Central memory CD4-positive, alpha-beta T cell (primary cell): ENCODE measurements around the gene NR2F2.

Experiments used
- DNase-seq: peaks from one replicate; pipeline ENCODE4 v3.0.0; 2022

NR2F2 gene

DNA sequence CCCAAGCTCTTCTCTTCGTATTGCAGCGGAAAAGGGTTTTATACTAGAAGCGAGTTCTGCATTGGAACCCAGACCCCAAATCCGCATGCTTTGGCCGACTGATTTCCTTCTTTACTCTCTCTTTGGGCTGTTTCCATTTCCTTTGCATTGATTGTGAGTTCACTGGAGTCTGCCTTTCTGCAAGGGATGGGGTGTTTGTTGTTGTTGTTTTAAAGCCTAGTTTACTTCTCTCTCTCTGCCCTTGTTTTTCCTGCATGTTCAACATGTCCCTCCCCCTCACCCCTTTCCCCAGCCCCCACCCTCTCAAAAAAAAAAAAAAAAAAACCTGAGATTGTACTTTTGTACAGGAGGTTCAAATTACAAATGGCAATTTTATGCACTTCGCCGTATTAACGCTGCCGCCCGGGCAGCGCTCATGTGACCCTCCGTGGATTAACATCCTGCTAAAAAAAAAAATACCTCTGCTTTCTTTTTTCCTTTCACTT, 2.2 kb downstream of the NR2F2 start:
- DNase-seq: no peak

DNA sequence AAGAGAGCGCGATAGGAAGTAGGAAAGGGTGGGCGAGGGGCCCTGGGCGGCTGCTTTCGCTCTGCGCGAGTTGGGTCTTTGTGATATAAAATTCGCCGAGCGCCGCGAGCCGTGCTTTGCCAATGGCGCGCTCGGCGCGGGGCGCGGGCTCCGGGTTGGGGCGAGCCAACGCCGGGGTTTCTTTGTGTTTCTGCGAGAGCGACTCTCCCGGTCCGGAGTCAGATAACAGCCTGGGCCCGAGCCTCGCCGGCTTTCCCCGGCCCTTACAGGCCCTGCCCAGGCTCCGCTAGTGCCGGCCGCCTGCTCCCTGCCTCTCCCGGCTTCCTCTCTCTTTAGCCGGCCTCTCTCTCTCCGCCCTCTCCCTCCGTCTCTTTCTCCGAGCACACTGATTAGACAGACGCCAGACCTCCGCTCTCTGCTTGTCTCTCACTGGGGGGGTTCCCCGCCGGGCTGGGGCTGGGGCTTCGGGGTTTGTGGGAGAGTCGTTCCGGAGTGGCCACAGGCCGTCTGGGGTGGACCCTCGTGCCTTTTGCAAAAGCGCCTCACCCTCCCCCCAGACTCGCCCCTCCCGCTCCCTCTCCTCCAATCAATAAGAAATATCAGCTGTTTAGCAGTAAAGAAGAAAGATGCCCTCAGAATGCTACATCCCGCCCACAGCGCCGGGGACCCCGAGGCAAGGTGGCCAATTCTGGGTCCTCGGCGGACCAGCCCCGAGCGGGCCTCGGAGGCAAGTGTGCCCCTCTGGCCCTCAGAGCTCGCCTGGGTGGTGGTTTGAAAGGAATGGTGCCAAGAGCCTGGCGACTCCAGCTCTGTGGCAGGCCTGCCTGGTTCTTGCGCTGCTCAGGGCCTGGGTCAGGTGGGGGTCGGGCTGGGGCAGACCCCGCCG, 2.9 kb downstream of the NR2F2 start:
- no peak for DNase-seq

DNA sequence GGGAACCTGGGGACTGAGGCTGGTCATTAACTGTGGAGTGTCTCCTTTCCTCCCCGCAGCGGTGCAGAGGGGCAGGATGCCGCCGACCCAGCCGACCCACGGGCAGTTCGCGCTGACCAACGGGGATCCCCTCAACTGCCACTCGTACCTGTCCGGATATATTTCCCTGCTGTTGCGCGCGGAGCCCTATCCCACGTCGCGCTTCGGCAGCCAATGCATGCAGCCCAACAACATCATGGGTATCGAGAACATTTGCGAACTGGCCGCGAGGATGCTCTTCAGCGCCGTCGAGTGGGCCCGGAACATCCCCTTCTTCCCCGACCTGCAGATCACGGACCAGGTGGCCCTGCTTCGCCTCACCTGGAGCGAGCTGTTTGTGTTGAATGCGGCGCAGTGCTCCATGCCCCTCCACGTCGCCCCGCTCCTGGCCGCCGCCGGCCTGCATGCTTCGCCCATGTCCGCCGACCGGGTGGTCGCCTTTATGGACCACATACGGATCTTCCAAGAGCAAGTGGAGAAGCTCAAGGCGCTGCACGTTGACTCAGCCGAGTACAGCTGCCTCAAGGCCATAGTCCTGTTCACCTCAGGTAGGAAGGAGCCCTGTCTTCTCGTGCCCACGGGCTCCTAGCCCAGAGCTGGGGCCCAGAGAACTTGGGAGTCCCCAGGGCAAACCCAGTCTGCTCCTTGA, 3.7 kb downstream of the NR2F2 start:
- DNase-seq: no peak

DNA sequence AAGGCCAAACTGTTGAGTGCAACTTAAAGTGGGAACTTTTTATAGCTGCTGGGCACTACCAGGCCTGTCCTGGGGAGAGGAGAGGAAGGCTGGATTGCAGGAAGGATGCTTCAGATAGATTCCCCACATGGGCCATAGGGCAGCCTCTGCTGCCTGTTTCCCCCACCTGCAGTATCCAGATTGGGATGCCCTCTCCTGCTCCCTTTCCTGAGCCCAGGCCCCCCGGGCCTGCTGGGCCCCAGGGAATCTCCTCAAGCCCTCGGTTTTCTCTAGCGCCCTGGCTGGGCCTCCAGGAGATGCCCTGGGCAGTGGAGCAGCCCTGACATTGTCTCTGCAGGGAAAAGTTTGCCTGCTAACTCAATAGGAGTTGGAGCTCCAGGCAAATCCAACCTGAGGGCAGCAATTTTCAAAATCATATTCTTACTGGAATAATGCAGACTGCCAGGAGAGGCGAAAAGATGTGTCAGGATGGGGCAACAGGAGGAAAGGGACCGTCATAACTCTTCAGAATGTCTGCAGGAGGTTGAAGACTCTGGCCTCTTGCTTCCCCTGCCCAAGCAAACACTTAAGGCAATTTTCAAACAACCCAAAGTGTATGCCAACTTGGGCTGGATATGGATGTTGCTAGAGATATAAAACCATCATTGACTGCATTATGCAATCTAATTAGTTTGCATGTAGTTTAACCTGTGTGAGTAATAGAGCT, 4.4 kb downstream of the NR2F2 start:
- no peak for DNase-seq

DNA sequence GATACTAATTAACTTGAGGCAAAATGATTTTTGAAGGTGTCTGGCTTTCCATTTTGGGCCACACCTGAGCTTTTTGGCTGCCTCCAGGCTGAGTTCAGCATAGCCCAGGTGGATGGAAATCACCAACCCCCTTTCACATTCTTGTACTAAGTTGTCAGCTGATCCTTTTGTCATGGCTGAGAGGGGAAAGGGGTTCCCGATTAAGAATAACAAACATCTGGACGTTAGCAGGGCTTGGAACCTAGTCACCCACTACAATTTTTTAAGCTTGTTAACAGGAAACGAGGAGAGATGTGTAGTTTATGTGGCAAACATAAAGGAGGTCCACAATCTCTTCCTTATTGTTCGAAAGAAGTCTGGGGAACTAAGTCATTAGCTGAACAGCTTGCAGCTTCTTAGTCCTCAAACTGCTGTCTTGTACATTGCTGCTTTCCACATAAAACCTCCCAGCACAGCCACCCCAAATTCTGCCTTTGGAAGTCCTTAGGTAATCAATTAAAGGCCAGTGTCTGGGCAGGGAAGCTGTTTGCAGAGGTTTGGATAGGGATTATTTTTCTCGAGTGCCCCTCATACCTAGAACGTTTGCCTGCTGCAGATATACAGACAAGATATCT, 5.0 kb downstream of the NR2F2 start:
- no peak for DNase-seq

DNA sequence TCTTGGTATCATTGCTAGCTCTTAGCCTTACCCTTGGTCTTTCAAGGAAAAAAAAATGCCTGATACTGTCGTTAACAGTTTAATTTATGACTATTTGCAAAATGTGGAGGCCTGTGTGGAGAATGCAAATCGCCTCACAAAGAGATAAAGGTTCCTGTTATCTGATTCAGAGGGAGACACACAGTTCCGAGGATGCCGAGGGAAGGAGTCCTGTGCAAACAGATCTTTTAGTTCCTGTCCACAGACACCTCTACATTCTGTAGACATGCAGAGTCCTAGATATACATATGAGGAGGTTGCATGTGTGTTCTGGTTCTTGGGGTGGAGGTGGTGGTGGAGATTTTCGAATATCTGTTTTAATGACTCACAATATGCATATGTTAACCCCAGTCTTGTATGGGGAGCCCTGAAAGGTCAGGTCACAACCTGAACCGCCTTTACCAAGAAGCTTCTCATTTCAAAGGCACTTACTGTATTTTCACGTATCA, 5.7 kb downstream of the NR2F2 start:
- no peak for DNase-seq

DNA sequence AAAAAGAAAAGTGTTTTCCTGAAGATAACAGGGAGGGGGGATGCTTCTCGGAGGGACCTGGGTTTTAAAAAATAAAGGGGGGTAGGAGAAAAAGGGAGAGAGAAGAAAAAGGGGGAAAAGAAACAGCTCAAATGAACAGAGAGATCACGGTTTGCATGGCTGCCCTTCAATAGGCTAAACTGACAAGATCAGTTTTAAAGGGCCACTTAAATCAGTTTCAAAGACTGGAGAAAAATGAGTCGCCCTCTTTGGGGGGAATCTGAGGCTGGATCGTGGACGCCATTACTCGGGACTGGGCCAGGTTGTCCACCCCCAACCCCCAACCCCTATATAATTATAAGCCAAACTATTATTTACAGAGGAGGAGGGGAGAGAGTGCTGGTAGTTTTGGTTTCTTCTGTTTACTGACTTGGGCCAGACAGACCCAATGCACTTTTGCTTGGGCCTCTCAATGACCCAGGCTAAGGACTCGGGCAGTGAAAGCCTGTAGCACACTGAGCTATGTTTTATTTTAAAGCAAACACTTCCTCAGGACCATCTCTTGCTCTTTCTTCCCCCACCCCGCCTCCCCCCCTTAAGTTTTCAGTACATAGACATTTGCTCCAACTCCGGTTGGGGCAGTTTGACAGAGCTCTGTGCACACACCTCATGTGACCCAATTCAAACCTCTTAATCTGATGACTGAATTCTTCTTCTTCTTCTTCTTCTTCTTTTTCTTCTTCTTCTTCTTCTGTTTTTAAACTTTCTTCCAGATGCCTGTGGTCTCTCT, 6.3 kb downstream of the NR2F2 start:
- DNase-seq: no peak

DNA sequence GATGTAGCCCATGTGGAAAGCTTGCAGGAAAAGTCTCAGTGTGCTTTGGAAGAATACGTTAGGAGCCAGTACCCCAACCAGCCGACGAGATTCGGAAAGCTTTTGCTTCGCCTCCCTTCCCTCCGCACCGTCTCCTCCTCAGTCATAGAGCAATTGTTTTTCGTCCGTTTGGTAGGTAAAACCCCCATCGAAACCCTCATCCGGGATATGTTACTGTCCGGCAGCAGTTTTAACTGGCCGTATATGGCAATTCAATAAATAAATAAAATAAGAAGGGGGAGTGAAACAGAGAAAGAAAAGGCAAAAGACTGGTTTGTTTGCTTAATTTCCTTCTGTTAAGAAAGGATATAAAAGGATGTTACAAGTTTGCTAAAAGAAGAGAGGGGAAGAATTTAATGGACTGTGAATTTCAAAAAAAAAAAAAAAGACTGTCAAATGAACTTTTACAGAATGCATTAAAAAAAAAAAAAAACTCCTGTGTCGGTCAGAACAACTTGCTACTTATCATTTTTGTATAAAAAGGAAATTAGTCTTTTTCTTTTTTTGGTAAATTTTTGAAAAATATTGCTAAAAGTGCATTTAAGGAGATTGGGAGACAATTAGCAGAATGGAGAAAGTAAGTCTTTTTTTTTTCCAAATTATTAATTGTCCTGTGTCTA, 7.0 kb downstream of the NR2F2 start:
- DNase-seq: no peak

DNA sequence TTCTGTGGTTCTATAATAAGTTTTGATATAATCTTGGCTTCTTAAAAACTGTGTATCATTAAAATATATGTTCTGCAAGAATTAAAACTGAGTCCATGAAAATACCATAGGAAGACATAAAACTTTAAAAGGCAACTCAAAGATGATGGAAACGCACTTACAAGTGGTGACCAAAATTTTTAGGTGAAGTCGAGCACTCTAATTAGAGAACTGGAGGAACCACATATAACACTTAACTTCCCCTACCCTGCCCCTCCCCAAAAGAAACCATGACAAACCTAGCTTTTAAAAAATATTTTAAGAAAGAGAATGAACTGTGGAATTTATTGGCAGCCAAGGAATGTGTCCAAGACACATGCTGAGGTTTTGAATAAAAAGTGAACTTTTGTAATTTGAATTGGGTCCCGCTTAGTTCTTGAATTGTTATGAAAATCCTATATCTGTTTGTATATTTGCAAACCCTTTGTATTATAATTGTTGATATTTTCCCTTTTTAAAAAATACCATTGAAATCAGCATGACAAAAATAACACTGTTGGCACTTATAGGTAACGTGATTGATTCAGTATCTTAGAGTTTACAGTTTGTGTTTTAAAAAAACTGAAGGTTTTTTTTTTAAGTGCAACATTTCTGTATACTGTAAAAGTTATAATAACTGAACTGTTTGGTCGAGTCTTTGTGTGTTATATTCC, 7.7 kb downstream of the NR2F2 start:
- no peak for DNase-seq

DNA sequence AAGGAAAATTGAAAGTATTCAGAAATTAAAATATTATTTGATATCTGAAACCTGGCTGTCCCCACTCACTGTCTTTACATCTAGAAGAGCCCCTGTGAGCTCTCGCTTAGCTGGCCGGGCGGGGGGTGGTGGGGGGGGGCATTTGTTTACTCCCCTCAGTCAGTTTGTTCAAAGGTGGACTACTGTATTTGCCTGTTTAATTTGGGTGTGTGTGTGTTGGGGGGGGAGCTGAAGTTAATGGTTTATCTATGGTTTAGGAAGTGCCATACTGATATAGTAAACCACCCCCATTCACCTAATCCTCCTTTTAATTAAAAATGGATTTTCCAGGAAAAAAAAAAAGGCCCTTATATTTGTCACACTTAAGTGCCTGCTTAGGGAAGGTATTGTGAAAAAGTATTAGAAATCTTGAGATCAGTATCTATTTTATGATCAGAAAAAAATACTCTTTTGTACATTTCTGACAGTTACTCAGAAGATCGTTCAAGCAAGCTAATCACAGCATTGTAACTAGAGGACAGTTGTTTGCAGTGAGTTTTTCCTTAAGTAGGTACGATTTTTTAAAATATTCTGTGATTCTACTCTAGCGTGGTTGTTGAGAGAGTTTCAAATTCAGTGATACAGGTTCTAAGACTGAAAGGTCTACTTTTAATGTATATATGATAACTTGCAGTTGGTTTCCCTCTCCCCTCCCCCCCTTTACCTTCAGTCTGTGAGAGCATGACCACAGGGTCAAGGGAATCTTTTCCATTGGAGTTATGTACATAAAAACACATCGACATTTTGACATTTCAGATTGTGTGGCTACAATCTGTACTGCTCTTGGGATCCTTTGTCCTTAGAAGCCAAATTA, 8.5 kb downstream of the NR2F2 start:
- no peak for DNase-seq

DNA sequence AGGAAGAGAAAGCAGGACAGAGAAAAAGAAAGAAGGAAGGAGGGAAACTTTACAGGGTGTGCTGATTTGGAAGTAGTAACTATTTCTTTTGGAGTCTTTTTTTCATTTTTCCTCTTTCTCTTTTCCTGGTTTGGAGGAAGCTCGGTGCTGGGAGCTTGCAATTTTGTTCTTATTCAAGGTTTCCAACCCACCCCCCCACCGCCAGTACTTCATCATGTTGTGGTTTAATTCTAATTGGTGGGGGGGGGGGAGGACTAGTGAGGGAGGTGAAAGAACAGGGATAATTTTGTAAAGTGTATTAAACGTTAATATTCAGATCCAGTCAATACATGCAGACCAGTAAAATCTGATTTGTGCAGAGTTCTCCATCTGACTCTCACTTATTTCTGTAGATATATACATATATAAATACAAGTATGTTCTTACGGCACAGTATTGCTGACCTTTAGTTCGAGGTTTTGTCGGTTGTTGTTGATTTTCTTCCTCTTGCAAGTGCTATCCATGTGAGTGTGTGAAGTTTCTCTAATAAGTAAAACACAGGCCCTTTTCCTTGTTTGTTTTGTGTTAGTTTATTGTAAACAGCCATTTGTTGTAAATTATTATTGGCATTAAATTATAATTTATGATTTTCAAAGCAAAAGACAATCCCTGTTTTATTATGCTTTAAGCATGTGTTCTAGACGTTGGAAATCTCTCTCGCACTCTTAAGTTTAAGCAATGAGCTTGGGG, 9.3 kb downstream of the NR2F2 start:
- no peak for DNase-seq

DNA sequence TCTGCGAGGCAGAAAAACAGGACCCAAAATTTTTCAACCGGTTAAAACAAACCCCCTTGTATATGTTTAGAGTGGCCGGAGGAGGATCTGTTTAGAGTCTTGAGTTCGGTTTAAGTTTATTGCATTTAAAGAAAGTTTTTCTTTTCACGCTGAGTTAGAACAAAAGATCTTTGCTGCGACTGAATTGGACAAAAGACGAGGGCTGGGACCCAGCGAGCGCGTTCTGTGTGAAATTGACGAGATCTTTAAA, 9.8 kb downstream of the NR2F2 start:
- no peak for DNase-seq

DNA sequence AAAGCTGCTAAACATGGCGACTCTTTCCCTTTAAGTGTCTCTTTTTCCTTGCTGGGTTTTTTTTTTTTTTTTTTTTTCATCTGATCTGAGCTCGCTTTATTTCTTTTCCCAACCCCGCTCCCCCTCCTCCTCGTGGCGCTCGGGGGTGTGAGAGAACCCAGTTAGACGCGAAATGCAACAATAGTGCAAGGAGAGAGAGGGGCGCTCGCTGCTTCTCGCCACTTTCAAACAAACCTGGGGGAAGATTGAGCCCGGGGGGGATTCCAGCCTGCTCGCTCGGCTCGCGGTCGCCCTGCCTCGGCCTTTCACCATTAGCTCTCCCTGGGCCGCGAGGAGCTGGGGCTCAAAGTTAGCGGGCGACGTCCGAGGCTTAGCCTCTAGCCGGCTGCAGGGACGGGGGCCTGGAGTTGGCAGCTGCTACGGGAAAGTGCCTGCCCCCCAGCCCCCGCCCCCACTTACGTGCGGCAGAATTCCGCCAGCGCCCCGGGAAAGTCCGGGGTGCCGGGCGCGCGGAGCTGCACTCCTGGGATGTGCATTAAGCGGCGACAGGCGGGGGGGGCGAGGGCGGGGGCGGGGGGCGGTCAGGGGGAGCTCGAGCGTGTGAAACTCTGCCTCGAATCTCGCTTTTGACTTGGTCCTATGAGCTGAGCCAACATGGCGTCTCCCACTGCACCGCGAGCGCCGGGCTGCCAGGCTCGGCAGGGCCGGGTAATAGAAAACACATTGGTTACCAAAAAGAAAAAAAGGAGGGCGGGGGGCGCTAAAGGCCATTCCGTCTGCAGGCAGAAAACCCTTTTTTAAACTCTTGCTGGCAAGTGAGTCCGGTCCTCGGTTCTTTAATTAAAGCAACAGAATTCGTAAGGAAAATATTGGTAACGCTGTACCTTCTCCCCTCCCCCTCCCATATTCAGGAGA, 10.4 kb downstream of the NR2F2 start:
- no peak for DNase-seq

DNA sequence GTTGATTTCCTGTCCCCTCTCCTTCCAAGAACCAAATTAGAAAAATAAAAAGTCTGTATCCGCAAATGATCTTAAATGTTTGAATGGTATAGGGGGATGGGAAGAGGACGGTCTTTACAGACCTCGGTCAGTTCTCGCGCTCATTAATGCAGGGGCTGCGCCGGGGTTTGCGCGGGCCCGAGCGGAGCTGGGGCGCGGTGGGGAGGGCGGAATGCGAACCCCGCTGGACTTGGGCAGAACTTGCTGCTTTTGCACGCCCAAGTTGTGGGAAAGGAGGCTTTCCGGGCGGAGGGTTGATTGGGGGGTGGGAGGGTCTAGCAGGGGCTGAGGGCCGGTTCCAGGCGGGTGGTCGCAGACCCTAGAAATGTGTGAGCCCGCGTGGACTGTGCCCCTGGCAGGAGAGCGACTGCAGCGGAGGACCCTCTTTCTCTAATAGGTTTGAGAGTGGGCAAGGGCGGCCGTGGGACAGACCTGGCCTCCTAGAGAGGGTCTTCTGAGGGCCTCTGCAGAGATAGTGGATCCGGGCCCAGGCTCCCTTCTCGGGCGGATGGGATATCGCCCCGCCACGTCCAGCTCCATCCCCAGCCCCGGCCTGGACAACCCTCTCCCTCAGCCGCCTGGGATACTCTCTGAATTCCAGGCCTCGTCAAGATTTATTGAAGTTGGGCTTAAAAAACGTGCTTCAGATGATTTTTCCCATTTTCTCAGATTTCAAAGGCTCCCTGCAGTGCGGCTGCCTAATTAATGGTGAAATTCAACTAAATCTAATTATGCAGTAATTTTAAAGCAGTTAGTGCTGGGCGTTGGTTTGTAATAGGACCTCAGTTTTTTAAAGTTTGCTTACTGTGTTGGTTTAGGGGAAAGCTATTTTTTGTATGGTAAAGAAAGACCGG, 11.3 kb downstream of the NR2F2 start:
- no peak for DNase-seq

DNA sequence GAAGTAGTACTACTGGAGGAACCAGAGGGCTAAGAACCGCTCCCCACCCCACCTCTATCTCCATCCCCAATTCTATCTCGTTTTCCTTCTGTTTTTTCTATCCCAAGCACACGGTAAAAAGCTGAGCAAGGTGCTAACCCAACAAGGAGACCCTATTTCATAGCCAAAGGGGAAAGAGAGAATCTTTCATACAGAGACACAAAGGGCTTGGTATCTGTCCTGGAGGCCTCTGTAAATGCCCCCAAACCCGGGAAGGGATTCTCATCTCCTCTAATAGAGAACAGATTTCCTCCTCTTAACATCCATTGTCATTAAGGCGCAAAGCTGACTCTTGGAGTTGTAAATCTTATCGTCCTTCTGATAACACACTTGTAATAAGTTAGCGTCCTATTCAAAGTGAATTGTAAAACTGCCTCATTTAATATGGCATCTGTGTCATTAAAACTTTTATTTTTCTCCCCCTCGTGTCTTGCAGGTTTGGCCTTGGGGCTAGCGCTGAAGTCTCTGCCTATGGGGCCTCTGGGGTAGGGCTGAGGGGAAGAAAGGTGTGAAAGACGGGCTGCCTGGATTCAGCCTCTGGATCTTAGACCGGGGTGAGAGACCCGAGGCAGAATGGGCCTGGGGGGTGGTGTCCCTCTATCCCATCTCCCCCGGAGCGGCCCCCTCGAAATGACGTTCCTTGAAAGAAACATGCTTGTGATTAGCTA, 12.1 kb downstream of the NR2F2 start:
- no peak for DNase-seq
